HS-5 (cell line): ENCODE data around the gene SOX3.
A peak's percentile ranks its signal among the peaks of the same experiment; 100 is the strongest.

Experiments used
- DNase-seq: peaks from one replicate; pipeline ENCODE4 v3.0.0-alpha.2; 2012; ENCODE audit warnings: low read depth

SOX3 gene

GRCh38 chrX:140495739-140496138 is 9.1 kb downstream of the SOX3 start:
- DNase-seq: no peak

DNA sequence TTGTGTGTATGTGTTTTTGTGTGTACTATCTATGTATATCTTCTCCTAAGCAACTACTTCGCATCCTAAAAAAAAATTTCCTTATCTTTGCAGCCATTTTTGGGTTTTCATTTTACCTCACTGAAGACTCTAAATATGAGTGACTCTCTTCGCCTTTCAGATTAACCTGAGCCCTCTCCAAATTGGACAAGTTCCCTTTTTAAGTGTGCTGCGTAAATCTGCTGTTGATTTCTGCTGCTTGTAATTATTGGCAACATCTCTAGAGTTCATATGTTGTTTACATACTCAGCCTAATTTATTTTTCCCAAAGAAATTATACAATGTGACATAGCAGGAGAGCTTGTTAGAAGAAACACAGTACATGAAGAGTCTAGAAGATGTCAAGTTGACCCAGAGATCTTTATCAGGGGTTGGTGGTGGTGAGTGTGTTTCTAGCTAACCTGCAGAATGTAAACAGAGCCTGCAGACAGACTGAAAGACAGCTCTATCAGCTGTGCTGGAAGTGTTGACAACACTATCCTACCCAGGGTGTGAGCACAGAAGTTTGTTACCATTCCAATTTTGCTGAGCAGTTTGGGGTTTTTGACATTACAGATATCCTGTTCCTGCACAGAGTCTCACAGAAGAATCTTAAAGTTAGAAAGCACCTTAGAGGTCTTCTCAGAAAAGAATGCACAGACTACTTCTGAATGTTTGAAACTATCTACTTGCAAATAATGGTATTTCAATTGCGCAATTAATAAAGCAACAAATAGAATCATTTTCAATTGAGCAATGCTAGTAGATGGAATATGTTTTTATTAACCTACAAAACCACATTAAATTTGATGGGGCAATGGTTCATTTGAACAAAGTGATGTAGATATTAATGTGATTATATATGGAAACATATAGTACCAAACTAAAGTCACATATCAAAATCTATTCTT is 12.5 kb downstream of the SOX3 start:
- no peak for DNase-seq

DNA sequence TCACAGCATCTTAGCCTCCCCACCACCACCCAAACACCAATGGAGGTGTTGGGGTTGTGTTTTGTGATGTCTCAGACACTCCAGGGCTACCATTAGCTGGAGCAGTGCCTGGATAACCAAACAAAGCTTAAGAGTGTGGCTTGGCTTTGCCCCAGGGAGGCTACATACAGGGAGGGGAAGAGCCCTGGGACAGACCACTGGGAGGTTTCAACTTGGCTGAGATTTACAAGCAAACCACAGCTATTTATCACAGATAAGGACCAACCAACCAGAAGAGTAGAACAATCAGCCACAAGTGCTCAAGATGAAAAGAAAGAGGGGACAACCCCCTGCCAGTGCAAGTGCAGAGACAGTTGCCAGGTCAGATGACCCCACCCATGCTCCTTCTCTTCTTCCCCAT is 24.1 kb downstream of the SOX3 start:
- no peak for DNase-seq

- no peak for DNase-seq
Measured at GRCh38 chrX:140477987-140478386, 26.9 kb downstream of the SOX3 start.

DNA sequence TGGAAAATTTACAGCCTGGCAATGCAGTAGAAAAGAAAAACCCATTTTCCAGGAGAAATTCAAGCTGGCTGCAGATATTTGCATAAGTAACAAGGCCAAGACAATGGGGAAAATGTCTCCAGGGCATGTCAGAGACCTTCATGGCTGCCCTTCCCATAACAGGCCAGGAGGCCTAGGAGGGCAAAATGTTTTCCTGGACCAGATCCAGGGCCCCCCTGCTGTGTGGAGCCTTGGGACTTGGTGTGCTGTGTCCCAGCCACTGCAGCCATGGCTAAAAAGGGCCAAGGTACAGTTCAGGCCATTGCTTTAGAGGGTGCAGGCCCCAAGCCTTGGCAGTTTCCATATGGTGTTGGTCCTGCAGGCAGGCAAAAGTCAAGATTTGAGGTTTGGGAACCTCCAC is 29.8 kb downstream of the SOX3 start:
- DNase-seq: no peak

GRCh38 chrX:140467211-140467610 is 37.7 kb downstream of the SOX3 start:
- peak; percentile 43 for DNase-seq
